NK-92 treated with Interleukin-12 subunit alpha and Interleukin-12 subunit beta, amount 100 ng/mL, for 24 hours (cell line): ENCODE measurements around the gene ZNF622.
A peak's percentile ranks its signal among the peaks of the same experiment; 100 is the strongest.

ENCODE experiments used
- DNase-seq: peaks from one replicate; lab custom pipeline; 2025; lab: John Stamatoyannopoulos, UW

ZNF622 gene, protein sequence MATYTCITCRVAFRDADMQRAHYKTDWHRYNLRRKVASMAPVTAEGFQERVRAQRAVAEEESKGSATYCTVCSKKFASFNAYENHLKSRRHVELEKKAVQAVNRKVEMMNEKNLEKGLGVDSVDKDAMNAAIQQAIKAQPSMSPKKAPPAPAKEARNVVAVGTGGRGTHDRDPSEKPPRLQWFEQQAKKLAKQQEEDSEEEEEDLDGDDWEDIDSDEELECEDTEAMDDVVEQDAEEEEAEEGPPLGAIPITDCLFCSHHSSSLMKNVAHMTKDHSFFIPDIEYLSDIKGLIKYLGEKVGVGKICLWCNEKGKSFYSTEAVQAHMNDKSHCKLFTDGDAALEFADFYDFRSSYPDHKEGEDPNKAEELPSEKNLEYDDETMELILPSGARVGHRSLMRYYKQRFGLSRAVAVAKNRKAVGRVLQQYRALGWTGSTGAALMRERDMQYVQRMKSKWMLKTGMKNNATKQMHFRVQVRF

DNA sequence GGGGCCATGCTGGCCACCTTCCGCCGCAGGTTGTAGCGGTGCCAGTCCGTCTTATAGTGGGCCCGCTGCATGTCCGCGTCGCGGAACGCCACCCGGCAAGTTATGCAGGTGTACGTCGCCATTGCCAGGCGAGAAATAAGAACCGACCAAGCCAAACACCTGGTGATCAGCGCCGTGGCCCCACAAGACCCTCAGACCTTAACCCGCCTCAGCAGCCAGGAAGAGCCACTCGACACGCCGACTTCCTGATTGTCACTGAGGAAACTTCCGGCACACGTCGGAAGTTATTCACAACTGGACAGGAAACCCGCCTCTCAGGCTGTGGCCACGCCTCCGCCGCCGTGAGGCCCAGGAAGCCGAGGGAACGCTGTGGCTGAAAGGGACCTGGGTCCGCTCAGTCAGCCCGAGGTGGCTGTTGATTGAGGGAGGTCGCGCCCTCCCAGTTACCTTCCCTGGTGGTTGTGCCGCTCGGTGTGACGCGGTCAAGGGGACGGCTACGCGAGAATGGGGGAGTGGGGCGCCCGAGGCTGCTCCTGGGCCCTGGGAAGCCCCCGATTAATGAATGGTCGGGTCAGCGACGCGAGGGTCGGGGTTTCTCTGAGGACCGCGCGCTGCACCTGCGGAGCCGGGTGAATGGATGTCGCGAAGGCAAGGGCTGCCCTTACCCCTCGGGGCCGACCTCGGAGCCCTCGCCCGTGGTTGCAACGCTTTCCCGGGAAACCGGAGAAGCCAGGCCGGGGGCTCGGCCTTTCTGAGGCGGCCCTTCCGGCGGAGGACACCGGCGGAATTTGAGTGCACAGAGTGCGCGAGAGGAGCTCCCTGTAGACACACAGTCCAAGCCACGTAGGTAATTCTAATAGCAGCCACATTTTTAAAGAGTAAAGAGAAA lies at the start of gene ZNF622:
Gene ZNF622, minus strand, starts transcription at position 257 of the 889 bp plus-strand sequence. Its CDS starts 135 bp downstream, at position 122.
- DNase-seq: peak; percentile 84

- no peak for DNase-seq
These were observed 44.5 kb upstream of the ZNF622 start for GRCh38 chr5:16510098-16510497.

DNA sequence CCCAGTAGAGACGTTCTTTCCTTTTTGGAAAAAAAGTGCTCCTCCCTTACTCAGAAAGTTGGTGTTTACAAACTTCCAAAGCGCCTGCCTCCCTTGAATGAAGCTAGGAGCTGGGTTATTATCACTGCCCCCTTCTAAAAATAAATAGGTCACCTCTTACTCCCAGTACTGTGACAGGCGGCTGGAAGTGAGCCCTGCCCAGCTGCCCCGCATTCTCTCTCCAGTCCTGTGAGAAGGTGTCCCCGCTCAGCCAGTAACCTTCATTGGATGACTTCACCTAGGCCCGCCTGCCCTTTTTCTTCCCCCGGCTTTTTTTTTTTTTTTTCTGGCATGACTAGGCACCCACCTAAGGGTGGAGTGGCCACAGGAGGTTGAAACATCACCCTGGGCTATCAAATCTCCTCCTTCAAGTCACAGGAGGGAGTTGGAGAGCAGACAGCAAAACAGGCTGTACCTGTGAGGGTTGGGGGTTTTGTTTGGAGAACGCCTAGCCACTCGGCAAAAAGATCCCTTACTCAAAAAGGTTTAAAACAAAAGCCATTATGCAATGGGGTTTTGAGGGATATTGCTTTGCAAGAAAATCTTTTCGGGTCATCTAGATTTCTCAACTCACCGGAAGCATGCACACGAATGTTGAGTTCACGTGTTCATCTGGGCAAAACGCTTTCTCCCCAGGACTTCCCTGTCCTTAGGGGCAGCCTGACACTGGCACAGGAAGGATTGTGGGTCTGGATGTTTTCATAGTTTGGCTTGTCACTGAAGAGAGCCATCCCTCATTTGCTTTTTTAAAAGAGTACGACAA lies 43.3 kb upstream of the ZNF622 start:
- no peak for DNase-seq

DNA sequence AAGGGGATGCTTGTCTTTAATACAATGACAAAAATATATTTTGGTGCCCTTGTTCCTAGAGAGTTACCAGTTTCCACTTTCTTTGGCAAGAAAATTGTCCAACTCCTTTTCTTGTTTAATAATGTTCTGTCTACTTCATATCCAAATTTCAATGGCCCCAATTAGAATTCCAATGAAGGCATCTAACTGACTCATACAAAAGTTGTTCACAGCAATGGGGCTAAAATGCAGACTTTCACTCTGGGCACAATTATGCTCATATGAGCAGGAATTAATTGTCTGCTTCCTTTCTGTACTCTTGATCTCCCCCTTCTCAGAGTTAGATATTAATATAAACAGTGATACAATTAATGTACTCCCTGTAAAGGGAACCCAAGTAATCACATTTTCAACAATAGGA lies 42.1 kb upstream of the ZNF622 start:
- no peak for DNase-seq

DNA sequence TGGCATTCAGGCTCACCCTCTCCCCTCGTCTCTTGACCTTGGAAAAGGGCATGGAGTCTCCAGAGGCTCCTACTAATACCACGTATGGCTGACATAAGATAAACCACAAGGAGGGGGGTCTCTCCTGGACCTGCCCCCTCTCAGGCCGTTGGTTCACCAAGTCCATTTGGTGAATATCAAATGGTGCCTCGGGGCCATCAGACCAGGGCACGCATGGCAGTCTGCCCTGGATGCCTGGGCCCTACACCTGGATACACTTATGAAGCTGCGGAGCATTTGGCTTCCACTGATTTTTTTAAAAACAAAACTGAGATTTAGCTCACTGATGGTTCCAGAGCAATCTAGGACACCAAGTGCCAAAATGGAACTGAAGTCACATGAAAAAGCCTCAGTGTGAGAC lies 40.3 kb upstream of the ZNF622 start:
- no peak for DNase-seq

DNA sequence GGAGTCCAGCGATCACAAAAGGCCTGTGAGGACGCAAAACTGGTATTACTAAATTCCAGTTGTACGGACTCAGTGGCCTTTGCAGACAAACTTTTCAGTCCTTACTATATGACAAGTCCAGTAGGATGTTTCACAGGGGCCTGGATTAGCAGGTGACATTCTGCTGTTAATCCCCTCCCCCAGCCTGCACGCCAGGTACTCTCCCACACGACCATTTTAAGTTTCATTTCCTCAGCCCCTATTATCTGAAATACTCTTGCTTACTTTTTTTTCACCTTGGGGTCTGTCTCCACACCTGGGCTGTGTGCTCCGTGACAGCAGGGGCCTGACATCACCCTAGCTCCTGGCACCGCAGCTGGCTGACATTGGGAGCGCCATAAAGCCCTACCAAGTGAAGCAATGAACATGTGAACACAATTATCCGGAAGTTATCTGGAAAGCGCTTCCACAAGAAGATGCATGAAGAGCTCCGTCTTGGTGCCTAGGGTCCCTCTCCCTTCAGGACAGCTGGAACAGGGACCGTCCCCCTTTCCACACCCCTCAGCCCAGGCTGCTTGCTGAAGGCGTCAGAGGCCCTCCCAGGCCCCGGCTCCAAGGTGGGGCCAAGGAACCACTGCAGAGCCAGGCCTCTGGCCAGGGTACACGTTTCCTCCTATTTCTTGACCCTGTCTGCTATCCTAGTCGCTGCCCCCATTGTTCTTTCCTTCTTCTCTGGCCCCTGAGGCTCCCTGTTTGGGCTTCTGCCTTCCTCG lies 39.7 kb upstream of the ZNF622 start:
- no peak for DNase-seq

DNA sequence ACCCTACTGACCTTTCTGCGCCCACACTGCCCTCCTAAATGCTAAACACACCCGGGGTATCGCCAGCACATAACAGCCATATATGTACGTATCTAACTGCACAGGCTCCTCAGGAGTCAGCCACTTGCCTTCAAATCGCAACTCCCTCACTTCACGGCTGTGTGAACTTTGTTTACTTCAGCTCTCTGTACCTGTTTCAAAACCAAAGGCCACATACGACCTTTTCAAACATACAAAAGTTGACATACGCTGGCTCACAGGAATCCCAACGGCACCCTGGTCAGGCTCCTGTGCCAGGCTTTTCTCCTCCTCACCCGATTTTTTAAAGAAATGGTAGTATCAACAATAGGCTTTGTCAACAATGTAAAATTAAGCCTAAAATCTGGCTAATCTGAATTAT lies 39.0 kb upstream of the ZNF622 start:
- DNase-seq: no peak

- DNase-seq: no peak
These were observed 37.3 kb upstream of the ZNF622 start for GRCh38 chr5:16502866-16503265.

DNA sequence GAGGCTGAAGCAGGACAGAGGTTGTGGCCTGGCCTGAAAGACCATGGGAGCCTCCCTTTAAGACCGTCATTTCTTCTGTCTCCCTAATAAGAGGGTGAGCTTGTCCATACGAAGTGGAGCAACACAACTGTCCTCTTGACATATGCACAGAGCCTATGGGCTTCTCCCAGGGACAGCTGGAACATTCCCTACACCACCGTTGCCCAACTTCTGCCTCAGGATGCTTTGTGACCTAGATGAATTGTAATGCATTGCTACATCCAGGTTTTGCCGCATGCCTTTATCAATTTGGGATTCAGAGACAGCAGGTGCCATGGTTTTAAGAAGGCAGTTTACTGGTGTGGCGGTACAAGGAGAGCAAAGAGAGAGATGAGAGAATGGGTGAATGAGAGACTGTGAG lies 34.4 kb upstream of the ZNF622 start:
- DNase-seq: no peak

GRCh38 chr5:16497546-16497945 lies 31.9 kb upstream of the ZNF622 start:
- DNase-seq: no peak

- no peak for DNase-seq
These were observed 27.7 kb upstream of the ZNF622 start for GRCh38 chr5:16493261-16493660.

DNA sequence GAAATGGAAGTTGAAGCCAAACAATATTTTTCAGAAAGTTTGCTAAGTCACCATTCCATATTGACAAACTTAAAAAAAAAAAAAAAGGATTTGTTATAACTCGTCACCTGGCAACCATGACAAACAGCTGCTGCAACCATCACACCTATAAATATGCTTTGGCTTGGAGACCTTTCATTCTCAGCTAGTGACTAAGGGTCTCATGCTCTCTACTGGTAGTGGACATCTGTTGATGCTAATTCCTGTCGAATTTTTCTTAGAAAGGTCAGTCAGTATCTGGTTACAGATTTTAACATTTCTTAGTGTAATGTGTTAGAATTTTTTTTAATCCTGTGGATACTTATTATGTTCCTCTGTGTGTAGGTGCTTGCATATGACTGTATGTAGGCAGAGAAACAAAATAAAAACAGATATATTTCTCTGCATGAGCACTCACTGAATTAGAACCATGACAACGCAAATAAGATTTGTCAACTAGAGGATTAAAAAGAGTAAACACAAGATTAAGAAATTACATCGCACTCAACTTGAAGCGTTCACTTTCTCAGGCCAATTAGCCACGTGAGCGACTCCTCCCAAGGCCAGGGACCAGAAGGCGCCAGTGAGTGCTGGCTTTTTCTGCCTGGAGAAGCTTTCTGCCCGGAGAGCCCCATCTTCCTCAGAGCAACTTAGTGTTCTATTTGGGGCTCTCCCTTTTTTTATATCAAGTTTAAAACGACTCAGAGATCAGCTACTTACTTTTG lies 27.0 kb upstream of the ZNF622 start:
- DNase-seq: no peak

- no peak for DNase-seq
These were observed 25.3 kb upstream of the ZNF622 start for GRCh38 chr5:16490911-16491310.

- DNase-seq: no peak
These were observed 23.8 kb upstream of the ZNF622 start for GRCh38 chr5:16489322-16489791.

DNA sequence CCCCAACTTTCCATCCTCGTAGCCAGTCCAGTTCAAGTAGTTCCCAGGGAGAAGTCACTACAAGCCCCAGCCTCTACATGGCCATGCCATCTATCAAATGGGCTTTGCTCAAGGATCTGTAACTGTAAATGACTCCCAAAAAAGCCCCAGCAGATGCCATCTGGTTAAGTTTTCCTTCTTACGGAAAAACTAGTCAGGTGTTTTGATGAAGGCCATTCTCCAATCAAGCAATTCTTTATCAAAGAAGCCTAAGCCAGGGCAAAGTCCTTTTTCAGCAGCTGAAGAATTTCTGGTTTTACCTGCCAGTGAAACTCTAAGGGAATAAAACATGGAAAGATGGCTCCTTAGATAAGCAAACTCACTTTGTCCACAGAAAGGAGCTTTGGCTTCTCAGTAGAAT lies 21.9 kb upstream of the ZNF622 start:
- no peak for DNase-seq

GRCh38 chr5:16486711-16487111 lies 21.1 kb upstream of the ZNF622 start:
- no peak for DNase-seq

DNA sequence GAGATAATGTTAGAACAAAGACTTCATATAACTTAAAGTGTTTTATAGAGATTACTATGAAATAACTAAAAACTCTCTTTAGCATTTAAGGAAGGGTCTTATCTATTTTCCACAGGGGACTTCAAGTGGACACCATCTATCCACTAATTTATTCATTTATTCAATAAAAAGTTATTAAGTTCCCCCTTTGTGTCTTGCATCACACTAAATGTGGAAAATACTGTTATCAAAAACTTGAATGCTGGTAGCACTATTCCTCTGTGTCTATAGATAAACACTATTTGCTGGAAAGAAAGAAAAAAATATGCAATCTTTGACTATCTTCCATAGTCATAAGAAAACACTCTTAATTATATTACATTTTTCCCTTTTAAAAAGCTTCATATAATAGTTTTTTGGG lies 20.1 kb upstream of the ZNF622 start:
- DNase-seq: no peak

DNA sequence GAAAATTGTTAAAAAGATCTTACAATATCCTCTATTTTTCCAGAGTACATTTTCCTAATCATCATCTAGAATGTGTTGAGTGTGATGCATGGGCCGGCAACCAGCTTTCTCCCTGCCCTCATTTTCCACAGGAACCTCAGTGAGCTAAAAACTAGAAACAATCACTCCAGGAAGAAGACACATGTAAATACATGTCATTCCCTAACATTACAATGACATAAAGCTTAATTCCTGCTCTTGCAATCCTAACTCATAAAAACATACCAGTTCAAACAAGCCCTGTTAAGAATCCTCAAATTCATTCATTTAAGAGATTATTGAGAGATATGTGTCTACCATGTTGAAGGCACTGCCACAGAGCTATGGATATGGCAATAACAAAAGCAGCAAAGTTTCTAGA lies 18.5 kb upstream of the ZNF622 start:
- no peak for DNase-seq

GRCh38 chr5:16483361-16483760 lies 17.8 kb upstream of the ZNF622 start:
- no peak for DNase-seq

DNA sequence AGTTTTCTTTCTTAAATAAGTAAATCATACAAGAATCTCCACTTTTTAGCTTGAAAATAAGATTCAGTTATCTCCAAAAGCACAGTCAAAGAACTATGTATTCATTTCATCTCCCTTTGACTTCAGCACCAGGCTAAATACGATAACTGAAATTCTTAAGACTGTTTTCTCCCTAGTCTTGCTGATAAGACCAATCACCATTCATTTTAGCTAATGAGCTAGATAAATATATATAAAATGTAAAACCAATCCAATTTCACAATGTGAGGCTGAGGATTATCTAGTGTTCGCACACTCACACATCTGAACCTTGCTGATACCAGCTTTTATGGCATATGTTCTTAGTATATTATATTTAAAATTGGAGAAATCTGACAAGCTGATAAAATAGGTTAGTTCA lies 17.3 kb upstream of the ZNF622 start:
- no peak for DNase-seq
